Endodermal cell (in vitro differentiated cells): Measurements from ENCODE around the gene GNAT3. TPM values are rescaled to one million over a fixed set of nuclear protein-coding genes. Genes with fewer than 3 reads are reported as not detected.

ENCODE experiments used
- DNase-seq: peaks from one replicate; pipeline ENCODE4 v3.0.0-alpha.2; 2017
- H3K27ac ChIP-seq: 2 replicates; pipeline ENCODE4 v1.5.1; 2013; ENCODE audit warnings: mild to moderate bottlenecking, low read depth, low read length, moderate library complexity
- H3K27me3 ChIP-seq: 2 replicates; pipeline ENCODE4 v1.6.1; 2013; ENCODE audit warnings: mild to moderate bottlenecking, low read length, moderate library complexity; ENCODE audit not compliant: insufficient read depth, control insufficient read depth, poor library complexity, severe bottlenecking
- H3K36me3 ChIP-seq: 2 replicates; pipeline ENCODE4 v1.7.0; 2013; ENCODE audit warnings: mild to moderate bottlenecking, low read length, moderate library complexity; ENCODE audit not compliant: control insufficient read depth, insufficient read depth
- H3K4me1 ChIP-seq: one replicate; pipeline ENCODE4 v1.7.0; 2013; ENCODE audit warnings: low read length; ENCODE audit not compliant: control insufficient read depth, insufficient read depth
- H3K4me3 ChIP-seq: 2 replicates; pipeline ENCODE4 v1.5.1; 2013; ENCODE audit warnings: mild to moderate bottlenecking, low read length, moderate library complexity
- H3K9ac ChIP-seq: 2 replicates; pipeline ENCODE4 v1.6.1; 2013; ENCODE audit warnings: mild to moderate bottlenecking, low read length, moderate library complexity; ENCODE audit not compliant: poor library complexity, severe bottlenecking; ENCODE audit errors: extremely low read depth
- H3K9me3 ChIP-seq: 2 replicates; pipeline ENCODE4 v1.6.1; 2013; ENCODE audit warnings: mild to moderate bottlenecking, low read length, moderate library complexity; ENCODE audit not compliant: control insufficient read depth
- H3K27ac Mint-ChIP-seq: 2 replicates; pipeline ENCODE4 v1.8.0; 2020; ENCODE audit warnings: mixed read lengths
- H3K27me3 Mint-ChIP-seq: 2 replicates; pipeline ENCODE4 v1.8.0; 2021; ENCODE audit warnings: mild to moderate bottlenecking, mixed read lengths; ENCODE audit not compliant: insufficient read depth
- H3K36me3 Mint-ChIP-seq: 2 replicates; pipeline ENCODE4 v1.8.0; 2020; ENCODE audit warnings: low read depth, mixed read lengths
- H3K4me1 Mint-ChIP-seq: 2 replicates; pipeline ENCODE4 v1.8.0; 2020; ENCODE audit warnings: mixed read lengths
- H3K4me3 Mint-ChIP-seq: 2 replicates; pipeline ENCODE4 v1.8.0; 2020; ENCODE audit warnings: mild to moderate bottlenecking, moderate library complexity, mixed read lengths
- H3K9me3 Mint-ChIP-seq: 2 replicates; pipeline ENCODE4 v1.8.0; 2020; ENCODE audit warnings: mild to moderate bottlenecking, mixed read lengths
- CTCF ChIP-seq: fragments of 200-600 bp; sonication (generic); conservative IDR thresholded peaks from 2 replicates; pipeline ENCODE4 v1.5.0; 2021; ENCODE audit warnings: antibody characterized with exemption, mild to moderate bottlenecking
- WGBS, 2 experiments: methylation state at CpG; one replicate each; pipeline versions ENCODE4 v1.1.5 to v1.1.7; 2013; ENCODE audit warnings: missing lambda C conversion rate in 2 of 2, mixed read lengths in 1 of 2; ENCODE audit not compliant: insufficient coverage in 1 of 2, insufficient read length in 1 of 2; 5-methylcytosine and 5-hydroxymethylcytosine counted together
- long read RNA-seq, 4 experiments: library from polyadenylated mRNA in 2 of 4; library from RNA in 1 of 4; library from capped mRNA in 1 of 4; stranded (forward) in 3 of 4; unstranded in 1 of 4; transcript quantifications; one replicate each; pipeline ENCODE4 v2.0.0, GENCODE V29; 2020 to 2021; ENCODE audit warnings: inconsistent platforms in 1 of 4
- polyA plus RNA-seq, 2 experiments: library from polyadenylated mRNA; stranded (reverse); fragments of 50-300 nt; gene quantifications; one replicate each; pipeline ENCODE4 v1.2.3, GENCODE V29; 2013
- total RNA-seq, 2 donors: library from RNA; stranded (reverse); fragmentation: NEBNext Ultra II Directional in 1 of 2; extraction: Animal tissue kit (Norgen Biotek cat#: 25700) in 1 of 2; gene quantifications; 2 replicates in 1 of 2; 3 replicates in 1 of 2; pipeline ENCODE4 v1.2.1, GENCODE V29; 2021

The GNAT3 gene
- total RNA-seq = not detected
- not detected for polyA plus RNA-seq (2013, experiment 1 of 2)
- not detected for polyA plus RNA-seq (2013, experiment 2 of 2)
- long read RNA-seq, experiment 1 = 0 reads
- long read RNA-seq, experiment 2 = 0 reads
- long read RNA-seq, experiment 3 = 0 reads
- long read RNA-seq, experiment 4 = 0 reads

- no CpG with 5 or more reads among the region's 3 CpGs for WGBS, 2 experiments
- Mint-ChIP-seq H3K27ac (no peak within 1 kb of the TSS), H3K4me3 (no peak within 1 kb of the TSS), H3K36me3 (no peaks in the 10 kb centered on the region), H3K9me3 (no peaks in the 10 kb centered on the region), H3K4me1 (peaks cover 1% of the 10 kb centered on the region), H3K27me3 (no peaks in the 10 kb centered on the region)
- H3K4me1 ChIP-seq = no peaks in the 10 kb centered on the region
- H3K9ac ChIP-seq = no peak within 1 kb of the TSS
- no peak within 1 kb of the TSS for H3K4me3 ChIP-seq
- H3K36me3 ChIP-seq = no peaks in the 10 kb centered on the region
- no peak for DNase-seq
- TF ChIP-seq CTCF = no peak
- H3K9me3 ChIP-seq = no peaks in the 10 kb centered on the region
- H3K27ac ChIP-seq = no peak within 1 kb of the TSS
- H3K27me3 ChIP-seq = no peaks in the 10 kb centered on the region
Measured at GRCh38 chr7:80511964-80512363, at the start of gene GNAT3. Gene GNAT3 (minus strand): TSS chr7:80512064. CDS start chr7:80511926, 138 bp downstream.

- no peak overlapping the region for H3K4me3 ChIP-seq
- H3K9me3 ChIP-seq = peaks cover 22% of the 10 kb centered on the region
- peaks cover 26% of the 10 kb centered on the region for H3K9me3 Mint-ChIP-seq
Measured at GRCh38 chr7:80558116-80558515, 46.3 kb upstream of the GNAT3 start.

GRCh38 chr7:80552031-80552694, 40.3 kb upstream of the GNAT3 start:
- H3K4me1 Mint-ChIP-seq = no peaks in the 10 kb centered on the region
- H3K9me3 ChIP-seq = no peaks in the 10 kb centered on the region
- H3K9me3 Mint-ChIP-seq = no peaks in the 10 kb centered on the region
- H3K27me3 Mint-ChIP-seq = no peaks in the 10 kb centered on the region
- H3K36me3 ChIP-seq = no peaks in the 10 kb centered on the region
- DNase-seq = no peak
- H3K27me3 ChIP-seq = no peaks in the 10 kb centered on the region
- H3K27ac Mint-ChIP-seq = no peak overlapping the region
- H3K9ac ChIP-seq = no peak overlapping the region
- no peak overlapping the region for H3K4me3 Mint-ChIP-seq
- 86% methylated on average over 1 of the region's 1 CpG; no CpG with 5 or more reads in 1 of the 2 experiments for WGBS, 2 experiments
- H3K27ac ChIP-seq = no peak overlapping the region
- no peaks in the 10 kb centered on the region for H3K4me1 ChIP-seq
- H3K4me3 ChIP-seq = no peak overlapping the region
- no peak for TF ChIP-seq CTCF
- H3K36me3 Mint-ChIP-seq = no peaks in the 10 kb centered on the region

More at GRCh38 chr7:80558116-80558515, 46.3 kb upstream of the GNAT3 start:
- H3K36me3 ChIP-seq = no peaks in the 10 kb centered on the region
- Mint-ChIP-seq H3K4me1 (no peaks in the 10 kb centered on the region), H3K27ac (no peak overlapping the region), H3K27me3 (no peaks in the 10 kb centered on the region), H3K36me3 (peaks cover 3% of the 10 kb centered on the region), H3K4me3 (no peak overlapping the region)
- WGBS, 2 experiments = 96% methylated on average over 2 of the region's 3 CpGs; no CpG with 5 or more reads in 1 of the 2 experiments
- no peak overlapping the region for H3K27ac ChIP-seq
- DNase-seq = no peak
- H3K27me3 ChIP-seq = no peaks in the 10 kb centered on the region
- H3K4me1 ChIP-seq = no peaks in the 10 kb centered on the region
- H3K9ac ChIP-seq = no peak overlapping the region
- TF ChIP-seq CTCF = no peak
